Ammon's horn (tissue), 1 donor: ENCODE data around the gene ZNF277.
A peak's percentile ranks its signal among the peaks of the same experiment; 100 is the strongest.
"Not testable (repeated sequence)": the region's sequence is repeated elsewhere in the genome, so short reads cannot be mapped to it uniquely, and the experiment has no call there.

Experiments
- DNase-seq: peaks from one replicate; pipeline ENCODE4 v3.0.0-alpha.2; 2016; ENCODE audit warnings: low spot score

Gene ZNF277

GRCh38 chr7:112292162-112292561 lies 85.7 kb downstream of the ZNF277 start:
- no peak for DNase-seq

- no peak for DNase-seq
Measured at GRCh38 chr7:112293416-112293815, 86.9 kb downstream of the ZNF277 start.

- no peak for DNase-seq
Measured at GRCh38 chr7:112296432-112296831, 89.9 kb downstream of the ZNF277 start.

GRCh38 chr7:112297681-112298080 lies 91.2 kb downstream of the ZNF277 start:
- no peak for DNase-seq

- no peak for DNase-seq
Measured at GRCh38 chr7:112298543-112299100, 92.1 kb downstream of the ZNF277 start.

- no peak for DNase-seq
Measured at GRCh38 chr7:112300072-112300471, 93.6 kb downstream of the ZNF277 start.

GRCh38 chr7:112300831-112301407 lies 94.4 kb downstream of the ZNF277 start:
- no peak for DNase-seq

- no peak for DNase-seq
Measured at GRCh38 chr7:112302566-112302965, 96.1 kb downstream of the ZNF277 start.

GRCh38 chr7:112306903-112307302 lies 100.4 kb downstream of the ZNF277 start:
- peak; percentile 25 for DNase-seq

GRCh38 chr7:112307506-112307905 lies 101.0 kb downstream of the ZNF277 start:
- DNase-seq, result no peak

GRCh38 chr7:112308974-112309373 lies 102.5 kb downstream of the ZNF277 start:
- no peak for DNase-seq

GRCh38 chr7:112316803-112317202 lies 110.3 kb downstream of the ZNF277 start:
- DNase-seq, result not testable (repeated sequence)

- DNase-seq, result no peak
Measured at GRCh38 chr7:112322070-112322469, 115.6 kb downstream of the ZNF277 start.

- DNase-seq, result no peak
Measured at GRCh38 chr7:112327566-112327965, 121.1 kb downstream of the ZNF277 start.

- DNase-seq, result no peak
Measured at GRCh38 chr7:112331492-112331891, 125.0 kb downstream of the ZNF277 start.

GRCh38 chr7:112334366-112334765 lies 127.9 kb downstream of the ZNF277 start:
- DNase-seq, result no peak

GRCh38 chr7:112336261-112336660 lies 129.8 kb downstream of the ZNF277 start:
- DNase-seq, result no peak

GRCh38 chr7:112336936-112337576 lies 130.6 kb downstream of the ZNF277 start:
- DNase-seq, result no peak

GRCh38 chr7:112337892-112338291 lies 131.4 kb downstream of the ZNF277 start:
- no peak for DNase-seq

- DNase-seq, result no peak
Measured at GRCh38 chr7:112338786-112339185, 132.3 kb downstream of the ZNF277 start.

- DNase-seq, result no peak
Measured at GRCh38 chr7:112341464-112341863, 135.0 kb downstream of the ZNF277 start.

- no peak for DNase-seq
Measured at GRCh38 chr7:112346381-112347060, 140.0 kb downstream of the ZNF277 start.

GRCh38 chr7:112347088-112347487 lies 140.6 kb downstream of the ZNF277 start:
- DNase-seq, result no peak
